Smooth muscle cell (in vitro differentiated cells): ENCODE measurements around the gene TM4SF4. TPM values are rescaled to one million over a fixed set of nuclear protein-coding genes. Genes with fewer than 3 reads are reported as not detected.

ENCODE experiments used
- DNase-seq: peaks from one replicate; lab custom pipeline; 2025; ENCODE audit not compliant: unreplicated experiment; lab: John Stamatoyannopoulos, UW
- H2AFZ ChIP-seq: fragments of 200-600 bp; sonication (generic); 2 replicates; pipeline ENCODE4 v1.6.0; 2016; ENCODE audit warnings: antibody characterized with exemption, low read depth, mild to moderate bottlenecking
- H3F3A ChIP-seq: fragments of 200-600 bp; sonication (generic); 2 replicates; pipeline ENCODE4 v1.6.0; 2017; ENCODE audit warnings: antibody characterized with exemption, low read depth
- H3K27ac ChIP-seq: fragments of 200-600 bp; sonication (generic); 2 replicates; pipeline ENCODE4 v1.5.1; 2016; ENCODE audit warnings: low read depth, mild to moderate bottlenecking
- H3K27me3 ChIP-seq: fragments of 200-600 bp; sonication (generic); 2 replicates; pipeline ENCODE4 v1.6.1; 2016; ENCODE audit warnings: low read depth, mild to moderate bottlenecking
- H3K36me3 ChIP-seq: fragments of 200-600 bp; sonication (generic); 2 replicates; pipeline ENCODE4 v1.5.1; 2016; ENCODE audit warnings: low read depth
- H3K4me1 ChIP-seq: fragments of 200-600 bp; sonication (generic); 2 replicates; pipeline ENCODE4 v1.5.1; 2016; ENCODE audit warnings: low read depth
- H3K4me2 ChIP-seq: fragments of 200-600 bp; sonication (generic); 2 replicates; pipeline ENCODE4 v1.6.0; 2016; ENCODE audit warnings: mild to moderate bottlenecking
- H3K4me3 ChIP-seq: fragments of 200-600 bp; sonication (generic); 2 replicates; pipeline ENCODE4 v1.5.1; 2016; ENCODE audit warnings: mild to moderate bottlenecking
- H3K79me2 ChIP-seq: fragments of 200-600 bp; sonication (generic); 2 replicates; pipeline ENCODE4 v1.6.0; 2016; ENCODE audit warnings: low read depth, mild to moderate bottlenecking
- H3K9ac ChIP-seq: fragments of 200-600 bp; sonication (generic); 2 replicates; pipeline ENCODE4 v1.6.0; 2016; ENCODE audit warnings: low read depth
- H3K9me3 ChIP-seq: fragments of 200-600 bp; sonication (generic); replicated peaks from 2 replicates; pipeline ENCODE4 v1.5.1; 2016; ENCODE audit warnings: low read depth
- H4K20me1 ChIP-seq: fragments of 200-600 bp; sonication (generic); 2 replicates; pipeline ENCODE4 v1.6.0; 2016; ENCODE audit warnings: low read depth
- WGBS: methylation state at CpG from one replicate; pipeline ENCODE4 v1.1.7; 2016; ENCODE audit warnings: low lambda C conversion rate; 5-methylcytosine and 5-hydroxymethylcytosine counted together
- polyA plus RNA-seq: library from polyadenylated mRNA; unstranded; fragments of >200 nt; fragmentation: Nextera tagmentation; extraction: Ambion mirVana; gene quantifications from 2 replicates; pipeline ENCODE4 v1.2.1, GENCODE V29; 2016
- total RNA-seq: library from RNA; depleted of rRNA; stranded (reverse); fragments of >200 nt; gene quantifications from 2 replicates; pipeline ENCODE4 v1.2.3, GENCODE V29; 2014
- TF ChIP-seq, protein P1 (sequence below): fragments of 200-600 bp; sonication (generic); IDR thresholded peaks from 2 replicates; pipeline ENCODE4 v1.5.1; 2017; ENCODE audit warnings: borderline replicate concordance, mild to moderate bottlenecking, antibody characterized with exemption; ENCODE audit not compliant: insufficient read depth, poor library complexity, severe bottlenecking

TM4SF4 gene
- total and polyA plus RNA-seq, 2 experiments from 2014 or later: 0.29 TPM; not detected in 1

DNA sequence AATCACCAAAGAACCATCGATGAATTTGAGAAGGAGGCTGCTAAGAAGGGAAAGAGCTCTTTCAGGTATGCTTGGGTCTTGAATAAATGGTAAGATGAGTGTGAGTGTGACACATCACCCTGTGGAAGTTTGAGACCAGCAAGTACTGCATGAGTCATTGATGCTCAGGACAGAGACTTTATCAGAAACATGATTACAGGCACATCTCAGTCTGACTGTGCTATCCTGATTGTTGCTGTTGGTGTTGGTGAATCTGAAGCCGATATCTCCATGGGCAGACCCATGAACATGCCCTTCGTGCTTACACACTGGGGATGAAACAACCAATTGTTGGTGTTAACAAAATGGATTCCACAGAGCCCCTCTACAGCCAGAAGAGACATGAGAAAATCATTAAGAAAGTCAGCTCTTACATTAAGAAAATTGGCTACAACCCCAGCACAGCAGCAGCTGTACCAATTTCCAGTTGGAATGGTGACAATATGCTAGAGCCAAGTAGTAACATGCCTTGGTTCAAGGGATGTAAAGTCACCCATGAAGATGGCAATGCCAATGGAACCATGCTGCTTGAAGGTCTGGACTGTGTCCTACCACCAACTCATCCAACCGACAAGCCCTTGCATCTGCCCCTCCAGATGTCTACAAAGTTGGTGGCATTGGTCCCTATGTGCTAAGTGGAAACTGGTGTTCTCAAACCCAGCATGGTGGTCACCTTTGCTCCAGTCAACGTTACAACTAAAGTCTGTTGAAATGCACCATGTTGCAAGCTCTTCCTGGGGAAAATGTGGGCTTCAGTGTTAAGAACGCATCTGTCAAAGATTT is 20.5 kb downstream of the TM4SF4 start:
- Histone ChIP-seq H3K4me3 (no peak overlapping the region), H2AFZ (no peak overlapping the region), H3K9ac (no peak overlapping the region), H3K36me3 (no peaks in the 10 kb centered on the region), H3F3A (no peaks in the 10 kb centered on the region), H3K9me3 (no peaks in the 10 kb centered on the region), H3K4me2 (peak overlapping the region; percentile 27), H3K27ac (no peak overlapping the region), H3K4me1 (no peaks in the 10 kb centered on the region), H3K79me2 (no peaks in the 10 kb centered on the region), H3K27me3 (no peaks in the 10 kb centered on the region), H4K20me1 (no peaks in the 10 kb centered on the region)
- 90% methylated on average over 6 of the region's 6 CpGs for WGBS
- TF ChIP-seq, protein P1, sequence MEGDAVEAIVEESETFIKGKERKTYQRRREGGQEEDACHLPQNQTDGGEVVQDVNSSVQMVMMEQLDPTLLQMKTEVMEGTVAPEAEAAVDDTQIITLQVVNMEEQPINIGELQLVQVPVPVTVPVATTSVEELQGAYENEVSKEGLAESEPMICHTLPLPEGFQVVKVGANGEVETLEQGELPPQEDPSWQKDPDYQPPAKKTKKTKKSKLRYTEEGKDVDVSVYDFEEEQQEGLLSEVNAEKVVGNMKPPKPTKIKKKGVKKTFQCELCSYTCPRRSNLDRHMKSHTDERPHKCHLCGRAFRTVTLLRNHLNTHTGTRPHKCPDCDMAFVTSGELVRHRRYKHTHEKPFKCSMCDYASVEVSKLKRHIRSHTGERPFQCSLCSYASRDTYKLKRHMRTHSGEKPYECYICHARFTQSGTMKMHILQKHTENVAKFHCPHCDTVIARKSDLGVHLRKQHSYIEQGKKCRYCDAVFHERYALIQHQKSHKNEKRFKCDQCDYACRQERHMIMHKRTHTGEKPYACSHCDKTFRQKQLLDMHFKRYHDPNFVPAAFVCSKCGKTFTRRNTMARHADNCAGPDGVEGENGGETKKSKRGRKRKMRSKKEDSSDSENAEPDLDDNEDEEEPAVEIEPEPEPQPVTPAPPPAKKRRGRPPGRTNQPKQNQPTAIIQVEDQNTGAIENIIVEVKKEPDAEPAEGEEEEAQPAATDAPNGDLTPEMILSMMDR: no peak
- no peak for DNase-seq

DNA sequence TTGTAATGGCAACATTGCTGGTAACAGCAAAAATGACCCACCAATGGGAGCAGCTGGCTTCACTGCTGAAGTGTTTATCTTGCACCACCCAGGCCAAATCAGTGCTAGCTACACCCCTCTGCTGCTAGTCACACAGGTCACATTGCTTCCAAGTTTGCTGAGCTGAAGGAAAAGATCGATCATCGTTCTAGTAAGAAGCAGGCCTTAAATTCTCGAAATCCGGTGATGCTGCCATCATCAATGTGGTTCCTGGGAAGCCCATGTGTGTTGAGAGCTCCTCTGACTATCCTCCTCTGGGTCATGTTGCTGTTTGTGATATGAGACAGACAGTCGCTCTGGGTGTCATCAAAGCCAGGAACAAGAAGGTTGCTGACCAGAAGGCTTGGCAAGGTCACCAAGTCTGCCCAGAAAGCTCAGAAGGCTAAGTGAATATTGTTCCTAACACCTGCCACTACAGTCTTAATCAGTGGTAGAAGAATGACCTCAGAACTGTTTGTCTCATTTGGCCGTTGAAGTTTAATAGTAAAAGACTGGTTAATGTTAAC is 21.2 kb downstream of the TM4SF4 start:
- 91% methylated on average over 6 of the region's 6 CpGs for WGBS

DNA sequence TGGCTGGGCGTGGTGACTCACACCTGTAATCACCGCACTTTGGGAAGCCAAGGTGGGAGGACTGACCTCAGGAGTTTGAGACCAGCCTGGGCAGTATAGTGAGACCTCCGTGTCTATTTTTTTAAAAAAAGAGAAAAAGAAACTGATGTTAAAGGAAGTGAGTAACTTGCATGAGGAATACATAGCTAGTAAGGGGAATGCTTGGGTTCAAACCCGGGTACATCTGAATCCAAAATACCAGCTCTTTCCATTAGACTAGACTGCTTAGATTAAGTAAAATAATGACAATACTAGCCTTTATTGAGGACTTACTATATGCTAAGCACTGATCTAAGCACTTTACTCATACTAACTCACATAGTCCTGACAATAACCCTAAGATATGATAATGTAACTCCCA is 22.4 kb downstream of the TM4SF4 start:
- Histone ChIP-seq H3K27ac (no peak overlapping the region), H2AFZ (no peak overlapping the region), H3K4me3 (no peak overlapping the region), H3K27me3 (no peaks in the 10 kb centered on the region), H3K4me1 (no peaks in the 10 kb centered on the region), H3K79me2 (no peaks in the 10 kb centered on the region), H3F3A (no peaks in the 10 kb centered on the region), H3K4me2 (no peak overlapping the region), H3K9ac (no peak overlapping the region), H4K20me1 (no peaks in the 10 kb centered on the region), H3K36me3 (no peaks in the 10 kb centered on the region), H3K9me3 (no peaks in the 10 kb centered on the region)
- 93% methylated on average over 4 of the region's 4 CpGs for WGBS
- TF ChIP-seq, protein P1: no peak
- DNase-seq: no peak

More for the DNA sequence above, 21.2 kb downstream of the TM4SF4 start:
- no peak for DNase-seq
- Histone ChIP-seq H3K9ac (no peak overlapping the region), H2AFZ (no peak overlapping the region), H3K4me3 (no peak overlapping the region), H3K4me1 (no peaks in the 10 kb centered on the region), H3K27me3 (no peaks in the 10 kb centered on the region), H3F3A (no peaks in the 10 kb centered on the region), H3K79me2 (no peaks in the 10 kb centered on the region), H4K20me1 (no peaks in the 10 kb centered on the region), H3K27ac (no peak overlapping the region), H3K9me3 (no peaks in the 10 kb centered on the region), H3K4me2 (no peak overlapping the region), H3K36me3 (no peaks in the 10 kb centered on the region)
- TF ChIP-seq, protein P1: no peak
